COR-L47 (cell line): ENCODE data around the gene THSD7A.
A peak's percentile ranks its signal among the peaks of the same experiment; 100 is the strongest.
"Not testable (repeated sequence)": the region's sequence is repeated elsewhere in the genome, so short reads cannot be mapped to it uniquely, and the experiment has no call there.

Source experiments
- DNase-seq: peaks from one replicate; lab custom pipeline; 2025; lab: John Stamatoyannopoulos, UW

THSD7A gene

GRCh38 chr7:11456574-11456973 lies 375.4 kb downstream of the THSD7A start:
- no peak for DNase-seq

GRCh38 chr7:11452476-11452875 lies 379.5 kb downstream of the THSD7A start:
- no peak for DNase-seq

GRCh38 chr7:11450281-11450680 lies 381.7 kb downstream of the THSD7A start:
- DNase-seq: no peak

- DNase-seq: no peak
These were observed 382.7 kb downstream of the THSD7A start for GRCh38 chr7:11449316-11449715.

- no peak for DNase-seq
These were observed 383.7 kb downstream of the THSD7A start for GRCh38 chr7:11448323-11448722.

GRCh38 chr7:11447106-11447505 lies 384.9 kb downstream of the THSD7A start:
- DNase-seq: no peak

- DNase-seq: not testable (repeated sequence)
These were observed 388.1 kb downstream of the THSD7A start for GRCh38 chr7:11443934-11444333.

GRCh38 chr7:11437994-11438393 lies 394.0 kb downstream of the THSD7A start:
- DNase-seq: no peak

GRCh38 chr7:11436773-11437524 lies 395.0 kb downstream of the THSD7A start:
- DNase-seq: no peak

GRCh38 chr7:11436316-11436715 lies 395.7 kb downstream of the THSD7A start:
- DNase-seq: no peak

- DNase-seq: no peak
These were observed 397.6 kb downstream of the THSD7A start for GRCh38 chr7:11434366-11434765.

- DNase-seq: no peak
These were observed 401.2 kb downstream of the THSD7A start for GRCh38 chr7:11430841-11431240.

GRCh38 chr7:11430112-11430511 lies 401.9 kb downstream of the THSD7A start:
- DNase-seq: no peak

- DNase-seq: no peak
These were observed 403.0 kb downstream of the THSD7A start for GRCh38 chr7:11428877-11429581.

GRCh38 chr7:11427686-11428273 lies 404.2 kb downstream of the THSD7A start:
- DNase-seq: peak; percentile 61

- no peak for DNase-seq
These were observed 408.0 kb downstream of the THSD7A start for GRCh38 chr7:11424006-11424405.

- DNase-seq: no peak
These were observed 411.9 kb downstream of the THSD7A start for GRCh38 chr7:11420049-11420448.

GRCh38 chr7:11416641-11417458 lies 415.1 kb downstream of the THSD7A start:
- no peak for DNase-seq

- DNase-seq: no peak
These were observed 416.9 kb downstream of the THSD7A start for GRCh38 chr7:11415101-11415500.

GRCh38 chr7:11413901-11414300 lies 418.1 kb downstream of the THSD7A start:
- no peak for DNase-seq

- no peak for DNase-seq
These were observed 420.0 kb downstream of the THSD7A start for GRCh38 chr7:11412036-11412435.
